Stimulated activated CD8-positive, alpha-beta memory T cell treated with anti-CD3 and anti-CD28 coated beads, Interleukin-12 subunit alpha, Interleukin-12 subunit beta, amount 100 ng/mL, for 4 hours (primary cell): ENCODE results near the gene YPEL1.

Experiments
- DNase-seq: peaks from one replicate; pipeline ENCODE4 v3.0.0-alpha.2; 2020; ENCODE audit warnings: low read depth

YPEL1 gene

DNA sequence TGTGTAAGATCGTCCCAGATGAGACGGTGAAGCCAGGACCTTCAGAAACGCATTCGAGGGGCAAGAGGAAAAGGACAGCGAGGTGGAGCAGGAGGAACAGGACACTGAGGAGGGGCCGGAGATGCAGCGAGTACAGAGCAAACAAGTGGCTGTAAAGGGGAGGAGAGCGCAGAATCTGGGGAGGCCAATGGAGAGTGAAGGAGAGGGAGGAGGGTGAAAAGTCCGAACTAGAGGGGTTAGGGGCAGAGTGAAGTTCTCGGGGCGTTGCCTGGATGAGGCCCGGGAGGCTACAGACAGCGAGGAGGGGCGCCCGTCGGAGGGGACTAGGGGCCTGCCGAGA lies 78.6 kb downstream of the YPEL1 start:
- no peak for DNase-seq

DNA sequence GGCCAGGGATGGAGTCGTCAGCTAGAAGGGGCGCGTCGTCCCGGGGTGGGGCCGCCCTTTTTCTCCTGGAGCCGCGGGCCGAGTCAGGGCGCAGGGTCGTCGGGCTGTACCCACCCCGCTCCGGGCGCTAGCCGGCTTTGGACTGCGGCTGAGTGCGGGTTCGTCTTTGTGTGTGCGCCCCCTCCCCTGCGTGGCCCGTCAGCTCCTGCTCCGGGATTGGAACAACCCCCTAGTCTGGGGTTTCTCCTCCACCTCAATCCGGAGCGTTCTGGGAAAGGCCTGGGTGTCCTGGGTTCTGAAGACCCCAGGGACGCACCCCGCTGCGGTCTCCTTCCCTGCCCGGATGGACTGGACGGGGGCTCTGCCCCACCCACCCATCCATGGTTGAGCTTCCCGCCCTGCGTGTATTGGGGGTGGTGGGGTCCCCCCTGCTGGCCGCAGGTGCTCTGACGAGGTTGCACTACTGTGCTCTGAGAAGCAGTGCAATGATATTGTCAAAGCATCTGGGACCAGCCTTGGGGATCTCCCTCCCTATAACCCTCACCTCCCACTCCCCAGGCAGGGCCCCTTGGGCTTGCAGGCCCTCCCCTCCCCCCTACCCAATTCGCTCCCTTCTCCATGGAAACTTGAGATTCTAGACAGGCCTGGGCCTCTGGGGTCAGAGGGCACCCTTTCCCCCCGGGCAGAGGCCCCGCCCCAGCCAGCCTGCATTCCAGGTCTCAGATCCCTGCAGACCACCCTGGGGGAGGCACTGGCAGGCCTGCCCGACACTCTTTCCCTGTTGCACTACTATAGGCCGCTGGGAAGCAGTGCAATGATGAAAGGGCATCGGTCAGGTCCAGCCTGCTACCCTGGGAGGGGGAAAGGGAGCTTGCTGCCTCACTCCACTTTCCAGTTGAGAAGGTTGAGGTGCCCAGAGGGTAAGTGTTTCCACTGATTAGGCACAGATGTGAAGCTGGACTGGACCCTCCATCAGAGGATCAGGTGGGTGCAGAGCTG lies 82.7 kb downstream of the YPEL1 start:
- no peak for DNase-seq

DNA sequence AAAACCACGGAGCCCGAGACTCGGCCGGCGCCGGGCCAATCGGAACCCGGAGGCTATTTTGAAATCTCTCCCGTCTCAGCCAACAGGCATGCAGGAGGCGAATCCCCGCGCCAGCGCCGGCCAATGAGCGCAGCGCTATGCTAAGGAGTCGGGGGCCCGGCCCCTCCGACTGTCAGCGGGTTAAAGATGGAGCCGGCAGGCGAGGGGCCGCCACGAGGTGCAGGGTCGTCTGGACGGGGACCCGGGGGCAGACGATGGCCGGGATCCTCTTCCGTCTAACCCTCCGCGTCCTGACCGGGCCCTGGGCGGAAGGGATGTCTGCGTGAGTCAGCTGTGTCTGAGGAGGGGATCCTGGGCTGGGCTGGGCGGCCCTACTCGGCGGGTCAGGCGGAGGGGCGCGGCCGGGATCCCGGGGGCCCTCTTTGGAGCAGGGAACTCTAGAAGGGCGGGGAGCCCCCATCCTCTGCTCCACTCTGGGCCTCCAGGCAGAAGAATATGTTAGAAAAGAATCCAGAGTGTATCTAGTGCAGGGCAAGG lies 83.5 kb downstream of the YPEL1 start:
- DNase-seq = peak; percentile 66

DNA sequence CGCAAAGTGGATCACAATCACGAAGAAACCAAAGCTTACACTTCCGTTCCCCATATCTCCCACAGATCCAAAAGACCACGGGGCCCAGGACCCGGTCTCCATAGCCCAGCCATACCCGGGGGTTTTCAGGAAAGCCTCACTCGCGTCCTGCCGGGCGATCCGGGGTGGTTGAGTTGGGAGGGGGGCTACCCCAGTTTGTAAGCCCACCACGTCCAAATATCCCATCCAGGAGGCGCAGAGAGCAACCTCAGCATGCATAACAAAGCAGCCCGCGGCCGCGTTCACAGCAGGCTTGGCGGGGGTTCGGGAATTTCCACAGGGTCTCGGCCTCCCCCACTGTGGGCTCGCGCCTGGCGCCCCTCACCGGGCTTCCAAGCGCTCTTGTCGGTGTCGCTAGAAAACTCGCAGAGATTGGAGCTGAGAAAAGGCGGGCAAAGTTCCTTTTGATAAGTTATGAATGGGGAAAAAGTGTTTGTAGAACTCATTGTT lies 84.0 kb downstream of the YPEL1 start:
- DNase-seq = no peak

DNA sequence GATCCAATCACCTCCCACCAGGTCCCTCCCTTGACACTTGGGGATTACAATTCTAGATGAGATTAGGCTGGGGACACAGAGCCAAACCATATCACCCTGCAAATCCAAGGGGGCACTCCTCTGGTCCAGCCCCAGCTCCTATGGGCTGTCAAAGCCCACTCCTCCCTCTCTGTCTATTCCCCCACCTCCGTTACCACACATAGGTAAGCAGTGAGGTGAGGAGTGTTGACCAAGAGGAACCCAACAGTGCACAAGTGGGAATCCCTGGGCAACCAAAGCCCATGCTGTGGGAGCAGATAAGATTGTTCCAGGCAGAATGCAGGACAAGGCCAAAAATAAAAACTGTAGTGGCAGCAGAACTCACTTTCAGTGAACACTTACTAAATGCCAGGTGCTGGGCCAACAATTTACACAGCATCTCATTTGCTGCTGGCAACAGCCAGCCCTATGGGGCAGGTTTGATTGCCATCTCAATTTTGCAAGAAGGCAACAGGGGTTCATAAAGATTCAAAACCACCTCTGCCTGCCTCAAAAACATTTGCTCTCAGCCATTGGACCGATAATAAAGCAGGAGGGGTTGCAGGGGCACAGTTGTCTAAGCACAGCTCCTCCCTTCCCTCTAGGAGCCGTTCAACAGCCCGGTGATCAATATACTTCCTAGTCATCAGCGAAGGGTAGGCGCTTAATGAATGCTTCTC lies 84.6 kb downstream of the YPEL1 start:
- DNase-seq = no peak

DNA sequence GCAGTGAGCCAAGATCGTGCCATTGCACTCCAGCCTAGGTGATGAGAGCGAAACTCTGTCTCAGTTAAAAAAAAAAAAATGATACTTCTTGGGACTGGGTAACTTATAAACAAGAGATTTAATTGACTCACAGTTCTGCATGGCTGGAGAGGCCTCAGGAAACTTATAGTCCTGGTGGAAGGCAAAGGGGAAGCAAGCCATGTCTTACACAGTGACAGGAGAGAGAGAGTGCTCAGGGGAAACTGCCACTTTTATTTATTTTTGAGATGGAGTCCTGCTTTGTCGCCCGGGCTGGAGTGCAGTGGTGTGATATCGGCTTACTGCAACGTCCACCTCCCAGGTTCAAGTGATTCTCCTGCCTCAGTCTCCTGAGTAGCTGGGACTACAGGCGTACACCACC lies 85.3 kb downstream of the YPEL1 start:
- no peak for DNase-seq
